ENCODE data around the gene LHX2. TPM values are rescaled to one million over a fixed set of nuclear protein-coding genes. Genes with fewer than 3 reads are reported as not detected.
A peak's percentile ranks its signal among the peaks of the same experiment; 100 is the strongest.
"Not testable (repeated sequence)": the region's sequence is repeated elsewhere in the genome, so short reads cannot be mapped to it uniquely, and the experiment has no call there.

Gene LHX2
- total RNA-seq, 1 donor from 2014 or later = 0.20 TPM

- no peak overlapping the region for H3K4me3 Mint-ChIP-seq (ENCODE audit: unreplicated experiment)
Observed at GRCh38 chr9:123972618-123973017, 39.0 kb upstream of the LHX2 start.

GRCh38 chr9:123973590-123974223 lies 37.9 kb upstream of the LHX2 start:
- peaks cover 14% of the 10 kb centered on the region for H3K27me3 Mint-ChIP-seq (ENCODE audit: low read depth)
- H3K27ac Mint-ChIP-seq (ENCODE audit: unreplicated experiment) = no peak overlapping the region
- no peaks in the 10 kb centered on the region for H3K36me3 Mint-ChIP-seq (ENCODE audit: low read depth)
- H3K9me3 Mint-ChIP-seq (ENCODE audit: low read depth) = no peaks in the 10 kb centered on the region
- no peak for DNase-seq (ENCODE audit: low spot score)
- no peak overlapping the region for H3K4me3 Mint-ChIP-seq (ENCODE audit: unreplicated experiment)
- no peak for TF ChIP-seq CTCF (IDR thresholded peaks at IDR 0.05)
- no peaks in the 10 kb centered on the region for H3K4me1 Mint-ChIP-seq (ENCODE audit: low read depth)

More at GRCh38 chr9:123972618-123973017, 39.0 kb upstream of the LHX2 start:
- Mint-ChIP-seq H3K27ac (ENCODE audit: unreplicated experiment) (no peak overlapping the region), H3K9me3 (ENCODE audit: low read depth) (no peaks in the 10 kb centered on the region), H3K36me3 (ENCODE audit: low read depth) (no peaks in the 10 kb centered on the region), H3K4me1 (ENCODE audit: low read depth) (no peaks in the 10 kb centered on the region), H3K27me3 (ENCODE audit: low read depth) (peaks cover 14% of the 10 kb centered on the region)
- TF ChIP-seq CTCF (IDR thresholded peaks at IDR 0.05) = no peak
- DNase-seq (ENCODE audit: low spot score) = peak; percentile 4

- no peak overlapping the region for H3K4me3 Mint-ChIP-seq (ENCODE audit: unreplicated experiment)
- no peaks in the 10 kb centered on the region for H3K9me3 Mint-ChIP-seq (ENCODE audit: low read depth)
- H3K36me3 Mint-ChIP-seq (ENCODE audit: low read depth) = no peaks in the 10 kb centered on the region
- peaks cover 21% of the 10 kb centered on the region for H3K27me3 Mint-ChIP-seq (ENCODE audit: low read depth)
- no peak for DNase-seq (ENCODE audit: low spot score)
- no peak overlapping the region for H3K27ac Mint-ChIP-seq (ENCODE audit: unreplicated experiment)
- TF ChIP-seq CTCF (IDR thresholded peaks at IDR 0.05) = no peak
- H3K4me1 Mint-ChIP-seq (ENCODE audit: low read depth) = no peaks in the 10 kb centered on the region
Observed at GRCh38 chr9:123974471-123974870, 37.1 kb upstream of the LHX2 start.

- H3K4me3 Mint-ChIP-seq (ENCODE audit: unreplicated experiment) = no peak overlapping the region
- H3K27me3 Mint-ChIP-seq (ENCODE audit: low read depth) = peaks cover 29% of the 10 kb centered on the region
- no peak overlapping the region for H3K27ac Mint-ChIP-seq (ENCODE audit: unreplicated experiment)
- no peaks in the 10 kb centered on the region for H3K36me3 Mint-ChIP-seq (ENCODE audit: low read depth)
- TF ChIP-seq CTCF (IDR thresholded peaks at IDR 0.05) = no peak
- DNase-seq (ENCODE audit: low spot score) = no peak
- H3K4me1 Mint-ChIP-seq (ENCODE audit: low read depth) = no peaks in the 10 kb centered on the region
- H3K9me3 Mint-ChIP-seq (ENCODE audit: low read depth) = no peaks in the 10 kb centered on the region
Observed at GRCh38 chr9:123975871-123976270, 35.7 kb upstream of the LHX2 start.

GRCh38 chr9:123976579-123976978 lies 35.0 kb upstream of the LHX2 start:
- H3K27ac Mint-ChIP-seq (ENCODE audit: unreplicated experiment); H3K4me1 Mint-ChIP-seq (ENCODE audit: low read depth); H3K9me3 Mint-ChIP-seq (ENCODE audit: low read depth); H3K36me3 Mint-ChIP-seq (ENCODE audit: low read depth); H3K4me3 Mint-ChIP-seq (ENCODE audit: unreplicated experiment); DNase-seq (ENCODE audit: low spot score): not testable (repeated sequence)
- peaks cover 36% of the 10 kb centered on the region for H3K27me3 Mint-ChIP-seq (ENCODE audit: low read depth)

GRCh38 chr9:123978981-123979380 lies 32.6 kb upstream of the LHX2 start:
- TF ChIP-seq CTCF (IDR thresholded peaks at IDR 0.05) = no peak
- DNase-seq (ENCODE audit: low spot score) = peak; percentile 14
- no peaks in the 10 kb centered on the region for H3K4me1 Mint-ChIP-seq (ENCODE audit: low read depth)
- H3K4me3 Mint-ChIP-seq (ENCODE audit: unreplicated experiment) = no peak overlapping the region
- no peaks in the 10 kb centered on the region for H3K36me3 Mint-ChIP-seq (ENCODE audit: low read depth)
- H3K27ac Mint-ChIP-seq (ENCODE audit: unreplicated experiment) = no peak overlapping the region
- no peaks in the 10 kb centered on the region for H3K9me3 Mint-ChIP-seq (ENCODE audit: low read depth)
- H3K27me3 Mint-ChIP-seq (ENCODE audit: low read depth) = peaks cover 55% of the 10 kb centered on the region
